ENCODE measurements around the gene MAOB.

Gene MAOB

GRCh38 chrX:43734444-43734843, 147.8 kb downstream of the MAOB start:
- no peak overlapping the region for H3K27ac ChIP-seq (ENCODE audit: low read depth, low read length)
- H4K20me1 ChIP-seq (ENCODE audit: low read depth, low read length), result no peaks in the 10 kb centered on the region
- H3K9me3 ChIP-seq (ENCODE audit: insufficient read depth, low read length), result no peaks in the 10 kb centered on the region
- no peaks in the 10 kb centered on the region for H3K9me2 ChIP-seq (replicated peaks; ENCODE audit: insufficient read depth, low read length)
- no peak overlapping the region for H3K4me2 ChIP-seq (ENCODE audit: low read depth, low read length, poor library complexity, severe bottlenecking)
- H2AFZ ChIP-seq (ENCODE audit: low read depth, low read length, severe bottlenecking), result no peak overlapping the region
- H3K9ac ChIP-seq (ENCODE audit: low read length), result no peak overlapping the region
- TF ChIP-seq EZH2phosphoT487 (conservative IDR thresholded peaks at IDR 0.05; ENCODE audit: low read length), result no peak
- TF ChIP-seq, protein P1, sequence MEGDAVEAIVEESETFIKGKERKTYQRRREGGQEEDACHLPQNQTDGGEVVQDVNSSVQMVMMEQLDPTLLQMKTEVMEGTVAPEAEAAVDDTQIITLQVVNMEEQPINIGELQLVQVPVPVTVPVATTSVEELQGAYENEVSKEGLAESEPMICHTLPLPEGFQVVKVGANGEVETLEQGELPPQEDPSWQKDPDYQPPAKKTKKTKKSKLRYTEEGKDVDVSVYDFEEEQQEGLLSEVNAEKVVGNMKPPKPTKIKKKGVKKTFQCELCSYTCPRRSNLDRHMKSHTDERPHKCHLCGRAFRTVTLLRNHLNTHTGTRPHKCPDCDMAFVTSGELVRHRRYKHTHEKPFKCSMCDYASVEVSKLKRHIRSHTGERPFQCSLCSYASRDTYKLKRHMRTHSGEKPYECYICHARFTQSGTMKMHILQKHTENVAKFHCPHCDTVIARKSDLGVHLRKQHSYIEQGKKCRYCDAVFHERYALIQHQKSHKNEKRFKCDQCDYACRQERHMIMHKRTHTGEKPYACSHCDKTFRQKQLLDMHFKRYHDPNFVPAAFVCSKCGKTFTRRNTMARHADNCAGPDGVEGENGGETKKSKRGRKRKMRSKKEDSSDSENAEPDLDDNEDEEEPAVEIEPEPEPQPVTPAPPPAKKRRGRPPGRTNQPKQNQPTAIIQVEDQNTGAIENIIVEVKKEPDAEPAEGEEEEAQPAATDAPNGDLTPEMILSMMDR (IDR thresholded peaks at IDR 0.05; ENCODE audit: insufficient read depth, low read length, poor library complexity, severe bottlenecking), result no peak
- H3F3A ChIP-seq (ENCODE audit: insufficient read depth), result no peaks in the 10 kb centered on the region
- no peaks in the 10 kb centered on the region for H3K36me3 ChIP-seq (ENCODE audit: low read length)
- H3K27me3 ChIP-seq (ENCODE audit: low read length), result no peaks in the 10 kb centered on the region
- H3K79me2 ChIP-seq (ENCODE audit: insufficient read depth, low read length), result no peaks in the 10 kb centered on the region
- H3K4me3 ChIP-seq (ENCODE audit: insufficient read depth, low read length, poor library complexity, severe bottlenecking), result no peak overlapping the region

GRCh38 chrX:43733699-43734098, 148.6 kb downstream of the MAOB start:
- TF ChIP-seq, protein P1 (IDR thresholded peaks at IDR 0.05; ENCODE audit: insufficient read depth, low read length, poor library complexity, severe bottlenecking), result no peak
- no peak for TF ChIP-seq EZH2phosphoT487 (conservative IDR thresholded peaks at IDR 0.05; ENCODE audit: low read length)
- Histone ChIP-seq H4K20me1 (ENCODE audit: low read depth, low read length) (no peaks in the 10 kb centered on the region), H3K4me3 (ENCODE audit: insufficient read depth, low read length, poor library complexity, severe bottlenecking) (no peak overlapping the region), H2AFZ (ENCODE audit: low read depth, low read length, severe bottlenecking) (no peak overlapping the region), H3K79me2 (ENCODE audit: insufficient read depth, low read length) (no peaks in the 10 kb centered on the region), H3K4me2 (ENCODE audit: low read depth, low read length, poor library complexity, severe bottlenecking) (no peak overlapping the region), H3K9ac (ENCODE audit: low read length) (no peak overlapping the region), H3K27me3 (ENCODE audit: low read length) (no peaks in the 10 kb centered on the region), H3K9me2 (replicated peaks; ENCODE audit: insufficient read depth, low read length) (no peaks in the 10 kb centered on the region), H3K36me3 (ENCODE audit: low read length) (no peaks in the 10 kb centered on the region), H3F3A (ENCODE audit: insufficient read depth) (no peaks in the 10 kb centered on the region), H3K9me3 (ENCODE audit: insufficient read depth, low read length) (no peaks in the 10 kb centered on the region), H3K27ac (ENCODE audit: low read depth, low read length) (no peak overlapping the region)

DNA sequence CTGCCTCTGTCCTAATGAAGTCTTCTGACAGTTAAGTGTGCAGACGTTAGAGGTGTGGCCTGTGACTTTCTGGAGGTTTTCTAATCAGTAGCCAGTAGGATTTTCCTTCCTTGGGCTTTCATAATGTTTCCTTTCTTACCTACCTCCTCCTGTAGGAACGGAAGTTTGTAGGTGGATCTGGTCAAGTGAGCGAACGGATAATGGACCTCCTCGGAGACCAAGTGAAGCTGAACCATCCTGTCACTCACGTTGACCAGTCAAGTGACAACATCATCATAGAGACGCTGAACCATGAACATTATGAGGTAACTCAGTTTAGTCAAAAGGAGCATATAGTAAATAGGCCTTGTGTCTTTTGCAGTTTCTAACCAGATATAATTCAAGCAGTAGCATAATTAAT, 151.2 kb downstream of the MAOB start:
- H3K27ac ChIP-seq (ENCODE audit: low read depth, low read length), result no peak overlapping the region
- H3K36me3 ChIP-seq (ENCODE audit: low read length), result no peaks in the 10 kb centered on the region
- no peaks in the 10 kb centered on the region for H3F3A ChIP-seq (ENCODE audit: insufficient read depth)
- H3K9me2 ChIP-seq (replicated peaks; ENCODE audit: insufficient read depth, low read length), result no peaks in the 10 kb centered on the region
- no peaks in the 10 kb centered on the region for H4K20me1 ChIP-seq (ENCODE audit: low read depth, low read length)
- H3K79me2 ChIP-seq (ENCODE audit: insufficient read depth, low read length), result no peaks in the 10 kb centered on the region
- no peak overlapping the region for H3K4me3 ChIP-seq (ENCODE audit: insufficient read depth, low read length, poor library complexity, severe bottlenecking)
- TF ChIP-seq EZH2phosphoT487 (conservative IDR thresholded peaks at IDR 0.05; ENCODE audit: low read length), result no peak
- TF ChIP-seq, protein P1 (IDR thresholded peaks at IDR 0.05; ENCODE audit: insufficient read depth, low read length, poor library complexity, severe bottlenecking), result no peak
- no peak overlapping the region for H3K9ac ChIP-seq (ENCODE audit: low read length)
- H2AFZ ChIP-seq (ENCODE audit: low read depth, low read length, severe bottlenecking), result no peak overlapping the region
- H3K9me3 ChIP-seq (ENCODE audit: insufficient read depth, low read length), result no peaks in the 10 kb centered on the region
- no peak overlapping the region for H3K4me2 ChIP-seq (ENCODE audit: low read depth, low read length, poor library complexity, severe bottlenecking)
- H3K27me3 ChIP-seq (ENCODE audit: low read length), result no peaks in the 10 kb centered on the region

Measured in SU-DHL-6 (cell line).